ENCODE measurements around the gene CFAP54.

Gene CFAP54

DNA sequence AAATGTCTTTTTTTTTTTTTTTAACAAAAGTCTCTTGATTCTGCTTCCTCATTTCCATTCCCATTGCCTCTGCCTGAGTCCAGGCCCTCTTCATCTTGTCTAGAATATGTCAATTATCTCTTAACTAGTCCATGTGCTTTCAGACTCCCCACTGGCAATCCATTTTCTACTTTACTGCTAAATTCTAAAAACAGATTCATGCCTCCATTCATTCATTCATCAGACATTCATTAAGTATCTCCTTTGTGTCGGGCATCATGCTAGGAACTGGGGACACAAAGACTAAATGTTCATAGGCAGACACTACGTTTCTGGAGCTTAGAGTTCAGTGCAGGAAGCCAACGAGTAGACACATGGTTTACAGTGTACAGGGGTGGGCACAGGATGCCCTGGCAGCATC lies 408.0 kb downstream of the CFAP54 start:
- no peaks in the 10 kb centered on the region for H3F3A ChIP-seq (ENCODE audit: control insufficient read depth, insufficient read depth)
- TF ChIP-seq EZH2phosphoT487 (IDR thresholded peaks at IDR 0.05; ENCODE audit: borderline replicate concordance, low read length) (no peak), CTCF (IDR thresholded peaks at IDR 0.05; ENCODE audit: low read depth, low read length, poor library complexity, severe bottlenecking) (no peak)
- H4K20me1 ChIP-seq (ENCODE audit: control insufficient read depth, insufficient read depth, low read depth, low read length), result no peaks in the 10 kb centered on the region
- H3K9me3 ChIP-seq (ENCODE audit: control insufficient read depth, insufficient read depth, low read length), result no peaks in the 10 kb centered on the region
- H3K9me2 ChIP-seq (replicated peaks; ENCODE audit: control insufficient read depth, low read length), result no peaks in the 10 kb centered on the region
- H3K36me3 ChIP-seq (ENCODE audit: control insufficient read depth, low read length), result no peaks in the 10 kb centered on the region
- no peak overlapping the region for H3K4me2 ChIP-seq (ENCODE audit: low read length)
- H3K79me2 ChIP-seq (ENCODE audit: control insufficient read depth, low read length), result no peaks in the 10 kb centered on the region
- H3K4me1 ChIP-seq (ENCODE audit: control insufficient read depth, low read length), result peaks cover 3% of the 10 kb centered on the region; the same call in 1 of the 2 replicates
- H3K4me3 ChIP-seq (ENCODE audit: low read length), result no peak overlapping the region
- peaks cover 3% of the 10 kb centered on the region; the same call in 1 of the 2 replicates for H3K27me3 ChIP-seq (ENCODE audit: control insufficient read depth, low read length)
- no peak overlapping the region for H3K27ac ChIP-seq (ENCODE audit: low read depth, low read length)

DNA sequence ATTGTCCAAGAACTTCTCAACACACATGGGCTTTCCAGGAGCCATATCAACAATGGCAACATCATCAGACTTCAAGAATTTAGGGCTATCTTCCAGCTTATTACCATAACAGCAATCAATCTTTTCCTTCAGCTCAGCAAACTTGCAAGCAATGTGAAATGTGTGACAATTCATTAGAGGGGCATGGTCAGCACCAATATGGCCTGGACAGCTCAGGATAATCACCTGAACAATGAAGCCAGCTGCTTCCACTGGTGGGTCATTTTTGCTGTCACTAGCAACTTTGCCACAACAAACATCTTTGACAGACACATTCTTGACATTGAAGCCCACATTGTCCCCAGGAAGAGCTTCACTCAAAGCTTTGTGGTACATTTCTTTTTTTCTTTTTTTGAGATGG lies 411.8 kb downstream of the CFAP54 start:
- peaks cover 9% of the 10 kb centered on the region; the same call in 1 of the 2 replicates for H3K27me3 ChIP-seq (ENCODE audit: control insufficient read depth, low read length)
- H3K4me2 ChIP-seq (ENCODE audit: low read length), result no peak overlapping the region
- H4K20me1 ChIP-seq (ENCODE audit: control insufficient read depth, insufficient read depth, low read depth, low read length), result no peaks in the 10 kb centered on the region

DNA sequence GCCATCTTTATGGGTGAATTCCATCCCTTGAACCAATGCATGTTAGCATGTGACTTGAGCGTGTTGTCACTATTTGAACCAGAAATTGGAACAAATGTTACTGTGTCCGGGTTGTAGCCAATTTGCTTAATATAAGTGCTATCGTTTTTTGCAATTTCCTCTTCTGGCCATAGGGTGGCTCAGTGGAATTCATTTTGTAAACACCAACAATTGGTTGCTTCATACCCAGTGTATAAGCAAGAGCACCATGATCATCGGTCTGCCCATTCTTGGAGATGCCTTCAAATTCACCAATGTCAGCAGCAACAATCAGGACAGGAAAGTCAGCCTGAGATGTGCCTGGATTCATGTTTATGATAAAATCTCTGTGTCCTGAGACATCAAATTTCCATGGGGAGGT lies 412.7 kb downstream of the CFAP54 start:
- Histone ChIP-seq H3K9me2 (replicated peaks; ENCODE audit: control insufficient read depth, low read length) (no peaks in the 10 kb centered on the region), H3K4me3 (ENCODE audit: low read length) (no peak overlapping the region), H3K9me3 (ENCODE audit: control insufficient read depth, insufficient read depth, low read length) (no peaks in the 10 kb centered on the region), H3K79me2 (ENCODE audit: control insufficient read depth, low read length) (no peaks in the 10 kb centered on the region), H3F3A (ENCODE audit: control insufficient read depth, insufficient read depth) (no peaks in the 10 kb centered on the region), H3K4me2 (ENCODE audit: low read length) (no peak overlapping the region), H3K36me3 (ENCODE audit: control insufficient read depth, low read length) (no peaks in the 10 kb centered on the region), H3K27me3 (ENCODE audit: control insufficient read depth, low read length) (peaks cover 9% of the 10 kb centered on the region; the same call in 1 of the 2 replicates), H3K4me1 (ENCODE audit: control insufficient read depth, low read length) (peaks cover 10% of the 10 kb centered on the region), H3K27ac (ENCODE audit: low read depth, low read length) (no peak overlapping the region), H4K20me1 (ENCODE audit: control insufficient read depth, insufficient read depth, low read depth, low read length) (no peaks in the 10 kb centered on the region)
- TF ChIP-seq EZH2phosphoT487 (IDR thresholded peaks at IDR 0.05; ENCODE audit: borderline replicate concordance, low read length), result no peak
- TF ChIP-seq CTCF (IDR thresholded peaks at IDR 0.05; ENCODE audit: low read depth, low read length, poor library complexity, severe bottlenecking), result peak; percentile 39

More for the DNA sequence above, 411.8 kb downstream of the CFAP54 start:
- peaks cover 4% of the 10 kb centered on the region; the same call in 1 of the 2 replicates for H3K4me1 ChIP-seq (ENCODE audit: control insufficient read depth, low read length)
- H3K9me2 ChIP-seq (replicated peaks; ENCODE audit: control insufficient read depth, low read length), result no peaks in the 10 kb centered on the region
- H3K4me3 ChIP-seq (ENCODE audit: low read length), result no peak overlapping the region
- H3F3A ChIP-seq (ENCODE audit: control insufficient read depth, insufficient read depth), result no peaks in the 10 kb centered on the region
- TF ChIP-seq EZH2phosphoT487 (IDR thresholded peaks at IDR 0.05; ENCODE audit: borderline replicate concordance, low read length) (no peak), CTCF (IDR thresholded peaks at IDR 0.05; ENCODE audit: low read depth, low read length, poor library complexity, severe bottlenecking) (no peak)
- H3K36me3 ChIP-seq (ENCODE audit: control insufficient read depth, low read length), result no peaks in the 10 kb centered on the region
- H3K27ac ChIP-seq (ENCODE audit: low read depth, low read length), result no peak overlapping the region
- H3K79me2 ChIP-seq (ENCODE audit: control insufficient read depth, low read length), result no peaks in the 10 kb centered on the region
- no peaks in the 10 kb centered on the region for H3K9me3 ChIP-seq (ENCODE audit: control insufficient read depth, insufficient read depth, low read length)
